Measurements from ENCODE around the gene CRIP1. TPM values are rescaled to one million over a fixed set of nuclear protein-coding genes. Genes with fewer than 3 reads are reported as not detected.

The CRIP1 gene
- polyA plus RNA-seq, 2 of the 4 experiments (the other 2 are of a cell fraction) = 280 to 999 TPM

- ChIA-PET POLR2A (no interaction called here), CTCF (interaction anchor here (8.1 kb wide), 1 partner anchor 11 kb away, joined by 132 read pairs; the partner anchor contains the start of gene TEDC1)
- H3K4me3 ChIP-seq = no peak overlapping the region
- FAIRE-seq = no peak
- peaks cover 74% of the 10 kb centered on the region for H3K4me1 ChIP-seq
- no peak for ATAC-seq
- no peak for TF ChIP-seq CEBPB (IDR thresholded peaks at IDR 0.05)
- TF ChIP-seq HEYL (CRISPR knock-in tag; IDR thresholded peaks at IDR 0.05) = no peak
- no peak for TF ChIP-seq GATA3 (IDR thresholded peaks at IDR 0.05; ENCODE audit: borderline replicate concordance)
- TF ChIP-seq ZC3H11A (IDR thresholded peaks at IDR 0.05) = no peak
- no peak for TF ChIP-seq USF2 (IDR thresholded peaks at IDR 0.05)
- 80% methylated on average over 7 of the region's 81 CpGs for WGBS (ENCODE audit: missing lambda C conversion rate)
- no peak for DNase-seq (ENCODE audit: low read depth in 1 of 2, low spot score in 1 of 2)
- H3K4me2 ChIP-seq = no peak overlapping the region
- H3K27ac ChIP-seq = no peak overlapping the region; a peak in 1 of 6 replicates
- H3K9me3 ChIP-seq = no peaks in the 10 kb centered on the region
These were observed 8.1 kb upstream of the CRIP1 start for GRCh38 chr14:105478398-105479251.

- H3K4me1 ChIP-seq = peaks cover 83% of the 10 kb centered on the region
- POLR2A ChIA-PET = no interaction called here
- no peak for ATAC-seq
These were observed 7.1 kb upstream of the CRIP1 start for GRCh38 chr14:105479431-105480158.

GRCh38 chr14:105480199-105480746 lies 6.4 kb upstream of the CRIP1 start:
- H3K4me2 ChIP-seq = peak overlapping the region; percentile 99
- H3K4me1 ChIP-seq = peaks cover 90% of the 10 kb centered on the region

More at GRCh38 chr14:105479431-105480158, 7.1 kb upstream of the CRIP1 start:
- DNase-seq (ENCODE audit: low read depth in 1 of 2, low spot score in 1 of 2) (no peak), FAIRE-seq (no peak)
- 61% methylated on average over 21 of the region's 34 CpGs for WGBS (ENCODE audit: missing lambda C conversion rate)
- H3K4me3 ChIP-seq = no peak overlapping the region
- TF ChIP-seq NPAS2 (CRISPR knock-in tag; IDR thresholded peaks at IDR 0.05; ENCODE audit: borderline replicate concordance) (0 out of 2 replicates have a peak, but pooled peaks have one; percentile 20), EHMT2 (IDR thresholded peaks at IDR 0.05; ENCODE audit: low read depth) (no peak)
- CTCF ChIA-PET = interaction anchor here (1.0 to 8.1 kb wide), 7 partner anchors 10 to 49 kb away, joined by 3 to 132 read pairs (median 24); partner anchors contain the start of gene TEDC1
- H3K9me3 ChIP-seq = no peaks in the 10 kb centered on the region
- peak overlapping the region; percentile 99; the same call in 2 of the 3 replicates for H3K4me2 ChIP-seq
- peak overlapping the region; percentile 99 to 100; a peak in 4 of 6 replicates for H3K27ac ChIP-seq

GRCh38 chr14:105480807-105481801 lies 5.6 kb upstream of the CRIP1 start:
- CTCF ChIA-PET = interaction anchor here (0.6 to 8.1 kb wide), 50 partner anchors 8 to 463 kb away, joined by 3 to 132 read pairs (median 5); partner anchors contain the start of genes TEDC1 and TMEM121
- ATAC-seq (peak; percentile 41 to 70), DNase-seq (ENCODE audit: low read depth in 1 of 2, low spot score in 1 of 2) (peak; percentile 86 to 95), FAIRE-seq (peak; percentile 7)
- WGBS (ENCODE audit: missing lambda C conversion rate) = 3% methylated on average over 13 of the region's 35 CpGs
- H3K4me2 ChIP-seq = peak overlapping the region; percentile 99
- peaks cover 90% of the 10 kb centered on the region for H3K4me1 ChIP-seq
- no peaks in the 10 kb centered on the region for H3K9me3 ChIP-seq
- peak overlapping the region; percentile 99 to 100 for H3K27ac ChIP-seq
- peak overlapping the region; percentile 48 for H3K4me3 ChIP-seq
- POLR2A ChIA-PET = interaction anchor here (0.6 to 2.7 kb wide), 14 partner anchors 9 to 180 kb away, joined by 3 to 81 read pairs (median 4); partner anchors contain the start of gene BRF1
- peak; percentile 87 for TF ChIP-seq MYC (IDR thresholded peaks at IDR 0.05; ENCODE audit: borderline replicate concordance, low read length)
- TF ChIP-seq RFX5 (IDR thresholded peaks at IDR 0.05) = no peak
- no peak for TF ChIP-seq ZSCAN20 (CRISPR knock-in tag; IDR thresholded peaks at IDR 0.05)
- TF ChIP-seq CTCF (IDR thresholded peaks at IDR 0.05) = peak; percentile 96
- TF ChIP-seq TFCP2L1 (CRISPR knock-in tag; IDR thresholded peaks at IDR 0.05) = peak; percentile 81
- TF ChIP-seq ATOH8 (CRISPR knock-in tag; IDR thresholded peaks at IDR 0.05; ENCODE audit: low read depth) = peak; percentile 55; the same call in 1 of the 2 replicates
- peak; percentile 67; the same call in 1 of the 2 replicates for TF ChIP-seq HOXA7 (CRISPR knock-in tag; IDR thresholded peaks at IDR 0.05)
- peak; percentile 42; the same call in 1 of the 2 replicates for TF ChIP-seq PHF8 (IDR thresholded peaks at IDR 0.05; ENCODE audit: borderline replicate concordance, low read depth)
- peak; percentile 73 for TF ChIP-seq FOSB (CRISPR knock-in tag; IDR thresholded peaks at IDR 0.05)
- TF ChIP-seq KDM1A (IDR thresholded peaks at IDR 0.05; ENCODE audit: low read depth) = no peak
- TF ChIP-seq HOXB13 (CRISPR knock-in tag; IDR thresholded peaks at IDR 0.05; ENCODE audit: low read depth) = peak; percentile 52; the same call in 1 of the 2 replicates

More at GRCh38 chr14:105480199-105480746, 6.4 kb upstream of the CRIP1 start:
- no peak overlapping the region for H3K4me3 ChIP-seq
- DNase-seq (ENCODE audit: low read depth in 1 of 2, low spot score in 1 of 2) = no peak
- ATAC-seq = no peak
- WGBS (ENCODE audit: missing lambda C conversion rate) = 72% methylated on average over 9 of the region's 15 CpGs
- TF ChIP-seq EP300 (IDR thresholded peaks at IDR 0.05) (no peak), ZC3H11A (IDR thresholded peaks at IDR 0.05) (no peak), POLR2AphosphoS2 (conservative IDR thresholded peaks at IDR 0.05; ENCODE audit: low read length) (no peak), RAD21 (conservative IDR thresholded peaks at IDR 0.05 in 1 of 2, IDR thresholded peaks at IDR 0.05 in 1 of 2) (no peak)
- POLR2A ChIA-PET = interaction anchor here (0.6 to 2.7 kb wide), 9 partner anchors 9 to 179 kb away, joined by 3 to 81 read pairs (median 4); partner anchors contain the start of gene BRF1
- FAIRE-seq = no peak
- peak overlapping the region; percentile 99 to 100 for H3K27ac ChIP-seq
- CTCF ChIA-PET = interaction anchor here (0.6 to 8.1 kb wide), 42 partner anchors 9 to 462 kb away, joined by 3 to 132 read pairs (median 8); partner anchors contain the start of genes TEDC1 and TMEM121
- H3K9me3 ChIP-seq = no peaks in the 10 kb centered on the region
